Measurements from ENCODE around the gene BAIAP3. TPM values are rescaled to one million over a fixed set of nuclear protein-coding genes. Genes with fewer than 3 reads are reported as not detected.

Gene BAIAP3
- 0.18 TPM in 1 of 2 replicates, not detected in the other for total RNA-seq (2014; rRNA removed; shearing (Covaris generic); ENCODE audit: low replicate concordance)

DNA sequence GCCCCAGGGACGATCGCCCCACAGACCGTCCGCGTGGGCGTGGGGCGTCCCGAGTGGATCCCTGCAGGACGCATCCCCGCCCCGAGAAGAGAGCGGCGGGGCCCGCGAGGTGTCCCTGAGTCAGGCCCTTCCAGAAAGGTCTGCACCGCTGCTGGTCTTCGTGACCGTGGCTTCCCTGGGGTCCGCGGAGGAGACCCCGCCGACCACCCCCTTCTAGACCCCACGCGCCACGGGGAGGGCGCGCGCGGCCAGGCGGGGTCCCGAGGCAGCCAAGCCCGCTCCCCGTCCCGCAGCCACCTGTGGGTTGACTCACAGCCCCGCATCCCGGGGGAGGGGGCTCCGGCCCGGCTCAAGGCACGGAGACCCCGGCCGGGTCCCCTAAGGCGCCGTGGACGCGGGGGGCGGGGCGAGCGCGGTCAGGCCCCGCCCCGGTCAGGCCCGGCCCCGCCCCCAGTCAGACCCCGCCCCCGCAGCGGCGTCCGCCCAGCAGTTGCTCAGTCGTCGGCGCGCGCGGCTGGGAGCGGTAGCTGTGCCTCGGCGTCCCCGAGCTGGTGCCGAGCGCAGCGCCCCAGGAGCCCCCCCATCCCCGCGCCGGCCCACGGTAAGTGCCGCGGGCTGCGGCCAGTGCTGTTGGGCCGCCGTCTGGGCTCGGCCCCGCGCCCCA lies at the start of gene BAIAP3:
Gene BAIAP3, plus strand, starts transcription at position 497 of the 664 bp plus-strand sequence. CDS start 4,905 bp downstream, outside the sequence.
- Histone ChIP-seq H4K20me1 (ENCODE audit: insufficient read depth, low read depth, low read length) (no peaks in the 10 kb centered on the region; the same call in 1 of the 2 replicates), H3K4me1 (ENCODE audit: low read length) (peaks cover 8% of the 10 kb centered on the region; the same call in 1 of the 2 replicates), H3K27me3 (ENCODE audit: low read length) (no peaks in the 10 kb centered on the region), H3K9me2 (replicated peaks; ENCODE audit: insufficient read depth, low read length) (no peaks in the 10 kb centered on the region), H3K9ac (ENCODE audit: low read length) (no peak within 1 kb of the TSS), H3K27ac (ENCODE audit: low read length) (no peak within 1 kb of the TSS), H3K9me3 (ENCODE audit: low read length) (peaks cover 6% of the 10 kb centered on the region), H2AFZ (ENCODE audit: low read length) (no peak within 1 kb of the TSS), H3K36me3 (ENCODE audit: insufficient read depth, low read length) (no peaks in the 10 kb centered on the region), H3K4me3 (ENCODE audit: low read length) (no peak within 1 kb of the TSS), H3K4me2 (ENCODE audit: low read depth, low read length, poor library complexity, severe bottlenecking) (no peak within 1 kb of the TSS), H3K79me2 (ENCODE audit: low read length) (no peaks in the 10 kb centered on the region)
- DNase-seq = no peak

- H3K4me2 ChIP-seq (ENCODE audit: low read depth, low read length, poor library complexity, severe bottlenecking) = no peak overlapping the region
- no peaks in the 10 kb centered on the region for H3K36me3 ChIP-seq (ENCODE audit: insufficient read depth, low read length)
- no peaks in the 10 kb centered on the region for H3K27me3 ChIP-seq (ENCODE audit: low read length)
- H4K20me1 ChIP-seq (ENCODE audit: insufficient read depth, low read depth, low read length) = peaks cover 5% of the 10 kb centered on the region; the same call in 1 of the 2 replicates
- no peak overlapping the region for H3K27ac ChIP-seq (ENCODE audit: low read length)
- H3K79me2 ChIP-seq (ENCODE audit: low read length) = no peaks in the 10 kb centered on the region
- H3K4me1 ChIP-seq (ENCODE audit: low read length) = peaks cover 2% of the 10 kb centered on the region; the same call in 1 of the 2 replicates
- H3K9me3 ChIP-seq (ENCODE audit: low read length) = no peaks in the 10 kb centered on the region
- H3K4me3 ChIP-seq (ENCODE audit: low read length) = no peak overlapping the region
- no peak overlapping the region for H3K9ac ChIP-seq (ENCODE audit: low read length)
- DNase-seq = no peak
- no peak overlapping the region for H2AFZ ChIP-seq (ENCODE audit: low read length)
- H3K9me2 ChIP-seq (replicated peaks; ENCODE audit: insufficient read depth, low read length) = no peaks in the 10 kb centered on the region
Observed at GRCh38 chr16:1283996-1284616, 49.3 kb upstream of the BAIAP3 start.

GRCh38 chr16:1285669-1286512 lies 47.6 kb upstream of the BAIAP3 start:
- Histone ChIP-seq H3K4me2 (ENCODE audit: low read depth, low read length, poor library complexity, severe bottlenecking) (no peak overlapping the region), H2AFZ (ENCODE audit: low read length) (no peak overlapping the region), H3K4me1 (ENCODE audit: low read length) (peaks cover 2% of the 10 kb centered on the region; the same call in 1 of the 2 replicates), H3K27me3 (ENCODE audit: low read length) (no peaks in the 10 kb centered on the region), H3K27ac (ENCODE audit: low read length) (no peak overlapping the region), H3K9ac (ENCODE audit: low read length) (no peak overlapping the region), H3K9me3 (ENCODE audit: low read length) (no peaks in the 10 kb centered on the region), H3K9me2 (replicated peaks; ENCODE audit: insufficient read depth, low read length) (no peaks in the 10 kb centered on the region), H3K4me3 (ENCODE audit: low read length) (no peak overlapping the region), H4K20me1 (ENCODE audit: insufficient read depth, low read depth, low read length) (no peaks in the 10 kb centered on the region; the same call in 1 of the 2 replicates), H3K36me3 (ENCODE audit: insufficient read depth, low read length) (no peaks in the 10 kb centered on the region), H3K79me2 (ENCODE audit: low read length) (no peaks in the 10 kb centered on the region)
- DNase-seq = no peak

- Histone ChIP-seq H4K20me1 (ENCODE audit: insufficient read depth, low read depth, low read length) (no peaks in the 10 kb centered on the region; the same call in 1 of the 2 replicates), H3K9ac (ENCODE audit: low read length) (no peak overlapping the region), H3K27ac (ENCODE audit: low read length) (no peak overlapping the region), H3K79me2 (ENCODE audit: low read length) (no peaks in the 10 kb centered on the region), H3K9me2 (replicated peaks; ENCODE audit: insufficient read depth, low read length) (no peaks in the 10 kb centered on the region), H3K27me3 (ENCODE audit: low read length) (no peaks in the 10 kb centered on the region), H3K4me3 (ENCODE audit: low read length) (no peak overlapping the region), H2AFZ (ENCODE audit: low read length) (no peak overlapping the region), H3K4me2 (ENCODE audit: low read depth, low read length, poor library complexity, severe bottlenecking) (no peak overlapping the region), H3K4me1 (ENCODE audit: low read length) (peaks cover 2% of the 10 kb centered on the region; the same call in 1 of the 2 replicates), H3K9me3 (ENCODE audit: low read length) (no peaks in the 10 kb centered on the region), H3K36me3 (ENCODE audit: insufficient read depth, low read length) (no peaks in the 10 kb centered on the region)
- DNase-seq = no peak
Observed at GRCh38 chr16:1286513-1287094, 46.8 kb upstream of the BAIAP3 start.

GRCh38 chr16:1287982-1288670 lies 45.3 kb upstream of the BAIAP3 start:
- Histone ChIP-seq H3K36me3 (ENCODE audit: insufficient read depth, low read length) (no peaks in the 10 kb centered on the region), H3K27me3 (ENCODE audit: low read length) (no peaks in the 10 kb centered on the region), H3K4me2 (ENCODE audit: low read depth, low read length, poor library complexity, severe bottlenecking) (no peak overlapping the region), H3K27ac (ENCODE audit: low read length) (no peak overlapping the region), H3K9me2 (replicated peaks; ENCODE audit: insufficient read depth, low read length) (no peaks in the 10 kb centered on the region), H3K9me3 (ENCODE audit: low read length) (no peaks in the 10 kb centered on the region), H3K9ac (ENCODE audit: low read length) (no peak overlapping the region), H2AFZ (ENCODE audit: low read length) (no peak overlapping the region), H3K4me1 (ENCODE audit: low read length) (no peaks in the 10 kb centered on the region), H3K79me2 (ENCODE audit: low read length) (no peaks in the 10 kb centered on the region), H3K4me3 (ENCODE audit: low read length) (no peak overlapping the region), H4K20me1 (ENCODE audit: insufficient read depth, low read depth, low read length) (no peaks in the 10 kb centered on the region; the same call in 1 of the 2 replicates)
- no peak for DNase-seq

- Histone ChIP-seq H2AFZ (ENCODE audit: low read length) (no peak overlapping the region), H3K36me3 (ENCODE audit: insufficient read depth, low read length) (no peaks in the 10 kb centered on the region), H3K27me3 (ENCODE audit: low read length) (no peaks in the 10 kb centered on the region), H3K79me2 (ENCODE audit: low read length) (no peaks in the 10 kb centered on the region), H3K27ac (ENCODE audit: low read length) (no peak overlapping the region), H4K20me1 (ENCODE audit: insufficient read depth, low read depth, low read length) (no peaks in the 10 kb centered on the region; the same call in 1 of the 2 replicates), H3K9ac (ENCODE audit: low read length) (no peak overlapping the region), H3K9me2 (replicated peaks; ENCODE audit: insufficient read depth, low read length) (no peaks in the 10 kb centered on the region), H3K4me3 (ENCODE audit: low read length) (no peak overlapping the region), H3K9me3 (ENCODE audit: low read length) (no peaks in the 10 kb centered on the region), H3K4me2 (ENCODE audit: low read depth, low read length, poor library complexity, severe bottlenecking) (no peak overlapping the region), H3K4me1 (ENCODE audit: low read length) (peaks cover 7% of the 10 kb centered on the region)
- DNase-seq = no peak
Observed at GRCh38 chr16:1288813-1289476, 44.5 kb upstream of the BAIAP3 start.

GRCh38 chr16:1289477-1289866 lies 44.0 kb upstream of the BAIAP3 start:
- Histone ChIP-seq H3K9me2 (replicated peaks; ENCODE audit: insufficient read depth, low read length) (no peaks in the 10 kb centered on the region), H3K27me3 (ENCODE audit: low read length) (no peaks in the 10 kb centered on the region), H3K36me3 (ENCODE audit: insufficient read depth, low read length) (no peaks in the 10 kb centered on the region), H2AFZ (ENCODE audit: low read length) (no peak overlapping the region), H3K27ac (ENCODE audit: low read length) (no peak overlapping the region), H3K9me3 (ENCODE audit: low read length) (no peaks in the 10 kb centered on the region), H3K4me3 (ENCODE audit: low read length) (no peak overlapping the region), H3K9ac (ENCODE audit: low read length) (no peak overlapping the region), H4K20me1 (ENCODE audit: insufficient read depth, low read depth, low read length) (no peaks in the 10 kb centered on the region), H3K79me2 (ENCODE audit: low read length) (no peaks in the 10 kb centered on the region), H3K4me1 (ENCODE audit: low read length) (peaks cover 8% of the 10 kb centered on the region), H3K4me2 (ENCODE audit: low read depth, low read length, poor library complexity, severe bottlenecking) (no peak overlapping the region)
- DNase-seq = no peak
